Heart left ventricle (tissue), 13 donors: Measurements from ENCODE around the gene SLC44A5.

Experiments used
- CTCF ChIP-seq, 12 donors: fragments of 200-600 bp; sonication (generic) in 4 of 12; IDR thresholded peaks; one replicate each; pipeline versions ENCODE4 v1.5.0 to v1.8.0; 2018 to 2022; ENCODE audit warnings: antibody characterized with exemption in 12 of 12, mild to moderate bottlenecking in 5 of 12
- POLR2A ChIP-seq, 2 donors: fragments of 450-650 bp; IDR thresholded peaks; one replicate each; pipeline ENCODE4 v1.6.1; 2017; ENCODE audit warnings: antibody characterized with exemption in 2 of 2, mild to moderate bottlenecking in 2 of 2, moderate library complexity in 2 of 2
- donor health status: ischemic (EF 13 %, LVEDD 7.1; RV severe dilation, severe dysfunction).
- donor health status: DM: no; HTN: yes; CAD: no.
- donor health status: DM: no; HTN: no; CAD: no.
- donor health status: ischemic (EF 25% LVEDD 6.9; RV normal size, moderate dysfunction).
- donor health status: ischemic (EF 25% LVEDD 5.7; RV mildly dilated, moderate dysfunction).
- donor health status: ischemic (EF 35%, LVEDD 5.7; RV mildly dilated, moderate dysfunction).
- donor health status: nonischemic (EF 11% LVEDD 7.7; RV severe dilation, severe dysfunction).
- donor health status: DM: yes; HTN: yes; CAD: no.
- donor health status: PGD.
- donor health status: ischemic (EF 29% LVEDD 5.4; RV normal size, mild dysfunction).
- donor health status: nonischemic (EF 23%, LVEDD 6.1; RV moderate dilation, normal function).

- TF ChIP-seq CTCF (IDR thresholded peaks at IDR 0.05) = no peak
- no peak for TF ChIP-seq POLR2A (IDR thresholded peaks at IDR 0.05)
Measured at GRCh38 chr1:75587692-75588091, 23.2 kb downstream of the SLC44A5 start.
